GM12891 (cell line): Measurements from ENCODE around the gene PXDN.

Source experiments
- PAX5 ChIP-seq: IDR thresholded peaks from 2 replicates; pipeline ENCODE4 v1.6.1; 2011; ENCODE audit warnings: low read length, moderate library complexity, mild to moderate bottlenecking; ENCODE audit not compliant: insufficient read depth, severe bottlenecking
- POLR2A ChIP-seq: IDR thresholded peaks from 2 replicates; pipeline ENCODE4 v1.6.1; 2011; ENCODE audit warnings: low read depth, low read length, control low read depth
- POLR2AphosphoS5 ChIP-seq: IDR thresholded peaks from 2 replicates; pipeline ENCODE4 v1.6.1; 2011; ENCODE audit warnings: low read depth, low read length, control low read depth
- SPI1 ChIP-seq: IDR thresholded peaks from 2 replicates; pipeline ENCODE4 v1.6.1; 2011; ENCODE audit warnings: low read depth, low read length, control low read depth
- TAF1 ChIP-seq: IDR thresholded peaks from 2 replicates; pipeline ENCODE4 v1.6.1; 2011; ENCODE audit warnings: low read depth, low read length, control low read depth

GRCh38 chr2:1746174-1747064 is 2.1 kb upstream of the PXDN start:
- TF ChIP-seq POLR2A (no peak), POLR2AphosphoS5 (no peak), TAF1 (no peak), PAX5 (no peak), SPI1 (no peak)
